LNCAP (cell line): ENCODE results near the gene BNIP3.

ENCODE experiments used
- TF ChIP-seq, protein P1 (sequence below): fragments of 450-650 bp; IDR thresholded peaks from 2 replicates; pipeline ENCODE4 v1.5.1; 2017; ENCODE audit warnings: mild to moderate bottlenecking

Gene BNIP3

DNA sequence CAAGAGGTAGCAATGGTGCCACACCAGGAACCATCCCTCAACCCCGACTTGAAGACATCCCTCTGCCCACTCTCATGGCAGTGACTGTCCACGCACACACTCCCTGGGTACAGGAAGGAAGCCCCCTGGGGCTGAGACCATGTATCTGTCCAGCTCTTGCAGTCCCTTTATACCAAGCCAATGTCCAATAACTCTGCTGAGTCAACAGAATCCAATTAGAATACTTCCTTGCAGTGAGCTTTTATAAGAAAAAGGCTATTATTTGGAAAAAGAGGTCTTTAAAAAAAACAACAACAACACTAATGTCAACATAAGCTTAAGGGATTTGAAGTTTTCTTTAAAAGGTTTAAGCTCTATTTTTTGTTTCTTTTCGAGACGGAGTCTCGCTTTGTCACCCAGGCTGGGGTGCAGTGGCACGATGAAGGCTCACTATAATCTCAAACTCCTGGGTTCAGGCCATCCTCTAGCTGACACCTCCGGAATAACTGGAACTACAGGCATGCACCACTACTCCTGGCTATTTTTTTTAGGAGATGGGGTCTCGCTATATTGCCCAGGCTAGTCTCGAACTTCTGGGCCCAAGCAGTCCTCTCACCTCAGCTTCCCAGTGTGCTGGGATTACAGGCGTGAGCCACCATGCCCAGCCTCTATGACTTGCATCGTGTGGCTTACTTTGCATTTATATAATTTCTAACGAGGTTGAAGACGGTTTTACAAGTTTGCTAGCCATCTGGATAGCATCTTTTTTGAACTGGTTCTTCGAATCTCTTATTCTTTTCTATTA, 7.5 kb downstream of the BNIP3 start:
- TF ChIP-seq, protein P1, sequence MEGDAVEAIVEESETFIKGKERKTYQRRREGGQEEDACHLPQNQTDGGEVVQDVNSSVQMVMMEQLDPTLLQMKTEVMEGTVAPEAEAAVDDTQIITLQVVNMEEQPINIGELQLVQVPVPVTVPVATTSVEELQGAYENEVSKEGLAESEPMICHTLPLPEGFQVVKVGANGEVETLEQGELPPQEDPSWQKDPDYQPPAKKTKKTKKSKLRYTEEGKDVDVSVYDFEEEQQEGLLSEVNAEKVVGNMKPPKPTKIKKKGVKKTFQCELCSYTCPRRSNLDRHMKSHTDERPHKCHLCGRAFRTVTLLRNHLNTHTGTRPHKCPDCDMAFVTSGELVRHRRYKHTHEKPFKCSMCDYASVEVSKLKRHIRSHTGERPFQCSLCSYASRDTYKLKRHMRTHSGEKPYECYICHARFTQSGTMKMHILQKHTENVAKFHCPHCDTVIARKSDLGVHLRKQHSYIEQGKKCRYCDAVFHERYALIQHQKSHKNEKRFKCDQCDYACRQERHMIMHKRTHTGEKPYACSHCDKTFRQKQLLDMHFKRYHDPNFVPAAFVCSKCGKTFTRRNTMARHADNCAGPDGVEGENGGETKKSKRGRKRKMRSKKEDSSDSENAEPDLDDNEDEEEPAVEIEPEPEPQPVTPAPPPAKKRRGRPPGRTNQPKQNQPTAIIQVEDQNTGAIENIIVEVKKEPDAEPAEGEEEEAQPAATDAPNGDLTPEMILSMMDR, result no peak

DNA sequence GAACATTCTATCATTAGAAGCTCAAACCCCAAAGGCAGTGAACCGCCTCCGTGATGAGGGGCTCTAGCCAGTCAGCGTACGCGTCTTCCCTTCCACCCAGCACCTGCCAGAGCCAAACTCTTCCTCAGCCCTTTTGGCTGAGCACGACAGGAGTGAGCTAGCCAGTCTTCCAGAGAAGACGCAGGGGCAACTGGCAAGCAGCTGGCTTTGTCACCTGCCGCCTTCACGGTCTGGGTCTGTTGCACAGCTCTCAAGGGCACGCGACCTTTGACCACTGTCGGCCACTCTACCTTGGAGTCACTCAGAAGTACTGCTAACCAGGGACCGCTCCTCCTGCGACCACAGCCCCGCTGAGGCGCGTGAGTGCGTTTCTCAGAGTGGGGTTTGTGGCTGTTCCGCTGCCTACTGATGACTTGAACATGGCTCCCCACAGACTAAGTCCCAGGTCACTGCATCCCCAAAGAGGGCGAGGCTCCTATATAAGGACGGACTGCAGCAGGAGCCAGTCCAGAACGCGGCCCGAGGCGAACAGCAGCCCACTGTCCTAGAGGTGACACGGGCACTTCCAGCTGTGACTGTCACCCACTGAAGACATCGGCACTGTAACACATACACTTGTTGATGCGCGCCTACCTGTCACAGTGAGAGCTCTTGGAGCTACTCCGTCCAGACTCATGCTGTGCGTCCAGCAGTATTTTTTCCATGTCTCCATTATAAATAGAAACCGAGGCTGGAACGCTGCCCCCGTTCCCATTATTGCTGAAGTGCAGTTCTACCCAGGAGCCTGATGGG, 8.4 kb downstream of the BNIP3 start:
- TF ChIP-seq, protein P1, result no peak

DNA sequence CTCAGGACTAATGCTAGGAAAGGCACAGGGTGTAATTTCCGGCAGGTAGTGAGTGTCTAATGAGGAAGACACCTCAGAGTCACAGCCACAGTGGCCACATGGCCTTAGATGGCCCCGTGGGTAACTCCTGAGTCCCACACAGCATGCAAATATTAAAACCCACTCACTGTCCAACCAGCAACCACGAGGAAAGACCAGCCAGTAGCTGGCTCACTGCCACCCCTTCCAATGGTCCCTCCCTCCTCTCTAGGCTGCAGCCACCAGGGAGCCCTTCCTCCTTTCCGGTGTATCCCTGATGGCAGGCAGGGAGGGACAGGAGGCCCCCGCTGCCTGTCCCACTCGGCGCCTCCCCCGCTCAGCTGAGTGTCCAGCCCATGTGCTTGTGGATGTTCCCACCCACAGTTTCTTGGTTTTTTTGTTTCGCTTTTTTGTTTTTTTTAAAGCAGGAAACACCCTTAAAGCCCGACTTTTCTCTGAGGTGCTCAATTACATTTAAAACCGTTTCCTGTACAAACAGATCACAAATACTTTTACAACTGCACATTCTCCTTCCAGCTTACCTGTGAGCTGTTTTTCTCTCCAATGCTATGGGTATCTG, 9.2 kb downstream of the BNIP3 start:
- TF ChIP-seq, protein P1, result no peak

DNA sequence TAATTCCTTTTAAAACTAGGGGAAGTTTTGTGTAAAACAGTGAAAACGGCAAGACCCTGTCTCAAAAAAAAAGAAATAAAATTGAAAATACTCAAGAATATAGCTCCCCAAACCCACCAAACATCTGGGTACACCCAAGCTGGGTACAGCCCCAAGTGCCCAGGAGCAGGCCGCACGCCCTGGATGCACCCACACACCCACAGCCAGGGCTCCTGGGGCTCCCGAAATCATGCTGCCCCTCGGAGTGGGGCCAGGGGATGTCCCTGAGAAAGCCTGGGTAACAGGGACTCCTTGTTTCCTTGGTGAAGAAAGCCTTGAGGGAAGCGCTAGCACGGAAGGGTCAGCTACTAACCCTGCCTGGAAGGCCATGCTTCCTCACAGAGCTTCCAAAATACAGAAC, 10.1 kb downstream of the BNIP3 start:
- TF ChIP-seq, protein P1, result no peak

DNA sequence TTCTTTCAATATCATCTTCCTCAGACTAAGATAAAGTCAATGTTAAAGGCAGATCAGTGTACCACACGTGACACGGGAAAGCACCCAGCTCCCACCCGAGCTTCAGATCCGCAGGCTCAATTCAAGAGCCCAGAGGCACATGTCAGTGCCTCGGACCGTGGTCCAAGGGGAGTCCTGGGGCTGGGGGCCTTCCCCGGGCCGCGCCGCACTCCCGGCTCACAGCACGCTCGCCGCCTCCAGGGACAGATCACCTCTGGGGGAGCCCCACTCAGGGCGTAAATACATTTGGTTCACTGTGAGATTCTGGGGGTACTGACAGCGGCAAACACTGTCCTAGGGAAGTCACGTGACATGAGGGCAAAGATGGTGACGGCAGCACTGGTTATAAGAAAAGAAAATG, 10.8 kb downstream of the BNIP3 start:
- TF ChIP-seq, protein P1, result no peak

DNA sequence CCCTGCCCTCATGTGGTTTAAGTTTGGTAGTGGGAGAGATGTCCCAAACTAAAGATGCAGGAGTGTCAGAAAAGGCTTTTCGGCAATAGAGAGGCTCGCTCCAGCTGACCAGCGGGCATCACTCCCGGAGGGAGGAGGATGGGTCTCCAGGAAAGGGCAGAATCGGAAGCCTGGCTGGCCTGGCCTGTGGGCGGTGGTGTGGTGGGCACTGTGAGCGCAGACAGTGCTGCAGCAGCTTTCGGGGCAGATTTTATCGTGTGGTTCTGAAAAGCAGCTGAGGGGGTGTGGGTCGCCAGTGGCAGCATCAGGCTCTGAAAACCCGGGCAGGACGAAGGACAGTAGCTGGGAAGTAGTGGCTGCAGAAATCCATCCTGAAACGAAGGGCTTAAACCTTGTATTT, 12.8 kb downstream of the BNIP3 start:
- TF ChIP-seq, protein P1, result no peak

DNA sequence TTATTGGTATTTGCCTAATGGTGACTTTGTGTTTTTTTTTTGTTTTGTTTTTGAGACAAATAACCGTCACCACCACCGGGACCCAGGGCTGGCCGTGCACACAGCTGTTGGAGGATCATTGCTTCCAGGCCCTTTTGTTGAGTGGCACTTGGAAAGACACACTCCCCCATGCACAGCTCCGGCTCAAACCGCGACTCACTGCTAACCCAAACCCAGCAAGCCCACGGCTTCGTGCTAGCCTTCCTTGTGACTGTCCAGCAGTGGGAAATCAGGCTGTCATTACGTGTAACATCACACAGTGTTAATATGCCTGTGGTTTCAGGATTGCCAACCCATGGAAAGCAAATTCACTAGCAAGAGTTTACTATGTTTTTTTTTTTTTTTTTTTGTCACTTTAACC, 17.4 kb downstream of the BNIP3 start:
- TF ChIP-seq, protein P1, result no peak
